HEK293 (cell line): Measurements from ENCODE around the gene KDELR1.

Source experiments
- GLIS2 ChIP-seq: fragments of 450-650 bp; formaldehyde crosslinking; IDR thresholded peaks from 2 replicates; pipeline ENCODE4 v1.5.1; 2016; ENCODE audit warnings: missing biosample characterization, missing genetic modification characterization
- HOXC10 ChIP-seq: sonication (generic); formaldehyde crosslinking; IDR thresholded peaks from 2 replicates; pipeline ENCODE4 v1.8.1; 2023; ENCODE audit warnings: mild to moderate bottlenecking, missing genetic modification reagents
- KLF8 ChIP-seq: fragments of 450-650 bp; formaldehyde crosslinking; IDR thresholded peaks from 2 replicates; pipeline ENCODE4 v1.5.1; 2016; ENCODE audit warnings: missing biosample characterization, missing genetic modification characterization
- KLF9 ChIP-seq: fragments of 450-650 bp; formaldehyde crosslinking; IDR thresholded peaks from 2 replicates; pipeline ENCODE4 v1.5.1; 2016; ENCODE audit warnings: missing biosample characterization, missing genetic modification characterization, low read depth
- MEIS1 ChIP-seq: sonication (generic); formaldehyde crosslinking; IDR thresholded peaks from 2 replicates; pipeline ENCODE4 v1.8.1; 2022; ENCODE audit warnings: missing genetic modification reagents, mild to moderate bottlenecking, borderline replicate concordance
- OVOL3 ChIP-seq: fragments of 450-650 bp; formaldehyde crosslinking; IDR thresholded peaks from 2 replicates; pipeline ENCODE4 v1.5.1; 2016; ENCODE audit warnings: missing biosample characterization, missing genetic modification characterization
- REST ChIP-seq: fragments of 450-650 bp; formaldehyde crosslinking; IDR thresholded peaks from 2 replicates; pipeline ENCODE4 v1.5.1; 2016; ENCODE audit warnings: missing biosample characterization, missing genetic modification characterization
- SP3 ChIP-seq: fragments of 450-650 bp; formaldehyde crosslinking; IDR thresholded peaks from 2 replicates; pipeline ENCODE4 v1.5.1; 2016; ENCODE audit warnings: missing biosample characterization, missing genetic modification characterization
- SP7 ChIP-seq: fragments of 450-650 bp; formaldehyde crosslinking; IDR thresholded peaks from 2 replicates; pipeline ENCODE4 v1.5.1; 2016; ENCODE audit warnings: missing biosample characterization, missing genetic modification characterization
- TRIM28 ChIP-seq: IDR thresholded peaks from 2 replicates; pipeline ENCODE4 v1.6.1; 2011; ENCODE audit warnings: low read length, control low read depth, borderline replicate concordance
- ZNF10 ChIP-seq: fragments of 450-650 bp; formaldehyde crosslinking; IDR thresholded peaks from 2 replicates; pipeline ENCODE4 v1.5.1; 2017; ENCODE audit warnings: missing biosample characterization, missing genetic modification characterization
- ZNF114 ChIP-seq: fragments of 450-650 bp; formaldehyde crosslinking; IDR thresholded peaks from 2 replicates; pipeline ENCODE4 v1.5.0; 2017; ENCODE audit warnings: missing biosample characterization, missing genetic modification characterization
- ZNF19 ChIP-seq: fragments of 450-650 bp; formaldehyde crosslinking; IDR thresholded peaks from 2 replicates; pipeline ENCODE4; 2016; ENCODE audit warnings: missing biosample characterization, missing genetic modification characterization, low read depth
- ZNF214 ChIP-seq: fragments of 450-650 bp; formaldehyde crosslinking; IDR thresholded peaks from 2 replicates; pipeline ENCODE4 v1.5.1; 2017; ENCODE audit warnings: missing biosample characterization, mild to moderate bottlenecking, missing genetic modification characterization, borderline replicate concordance
- ZNF24 ChIP-seq: fragments of 450-650 bp; formaldehyde crosslinking; IDR thresholded peaks from 2 replicates; pipeline ENCODE4 v1.5.1; 2016; ENCODE audit warnings: missing biosample characterization, missing genetic modification characterization
- ZNF302 ChIP-seq: fragments of 450-650 bp; formaldehyde crosslinking; IDR thresholded peaks from 2 replicates; pipeline ENCODE4 v1.5.1; 2016; ENCODE audit warnings: missing biosample characterization, missing genetic modification characterization, low read depth
- ZNF423 ChIP-seq: fragments of 450-650 bp; formaldehyde crosslinking; IDR thresholded peaks from 2 replicates; pipeline ENCODE4 v1.5.1; 2016; ENCODE audit warnings: missing biosample characterization, missing genetic modification characterization
- ZNF561 ChIP-seq: fragments of 450-650 bp; IDR thresholded peaks from 2 replicates; pipeline ENCODE4 v1.5.1; 2018; ENCODE audit warnings: missing biosample characterization, missing genetic modification characterization, borderline replicate concordance
- ZNF654 ChIP-seq: fragments of 450-650 bp; formaldehyde crosslinking; IDR thresholded peaks from 2 replicates; pipeline ENCODE4 v1.5.1; 2016; ENCODE audit warnings: low read depth, missing biosample characterization, missing genetic modification characterization
- ZNF76 ChIP-seq: fragments of 450-650 bp; formaldehyde crosslinking; IDR thresholded peaks from 2 replicates; pipeline ENCODE4; 2016; ENCODE audit warnings: low read depth, missing biosample characterization, missing genetic modification characterization, borderline replicate concordance
- ZSCAN30 ChIP-seq: fragments of 450-650 bp; IDR thresholded peaks from 2 replicates; pipeline ENCODE4 v1.5.1; 2018; ENCODE audit warnings: missing biosample characterization, mild to moderate bottlenecking, missing genetic modification characterization, moderate library complexity
- TF ChIP-seq, protein P1 (sequence below): fragments of 450-650 bp; formaldehyde crosslinking; IDR thresholded peaks from 2 replicates; pipeline ENCODE4 v1.5.1; 2016; ENCODE audit warnings: missing biosample characterization, missing genetic modification characterization
- TF ChIP-seq, protein P2 (sequence below): fragments of 450-650 bp; formaldehyde crosslinking; IDR thresholded peaks from 2 replicates; pipeline ENCODE4 v1.5.1; 2016; ENCODE audit warnings: missing biosample characterization, missing genetic modification characterization
- TF ChIP-seq, protein P3 (sequence below): fragments of 450-650 bp; formaldehyde crosslinking; IDR thresholded peaks from 2 replicates; pipeline ENCODE4 v1.5.1; 2016; ENCODE audit warnings: missing biosample characterization, missing genetic modification characterization, low read depth
- TF ChIP-seq, protein P4 (sequence below): fragments of 450-650 bp; formaldehyde crosslinking; IDR thresholded peaks from 2 replicates; pipeline ENCODE4 v1.5.1; 2016; ENCODE audit warnings: missing biosample characterization, missing genetic modification characterization

KDELR1 gene

GRCh38 chr19:48332662-48333466, 58.5 kb downstream of the KDELR1 start (continued):
- TF ChIP-seq ZNF76 (tag by site-specific recombination) (no peak), REST (tag by site-specific recombination) (no peak), SP7 (tag by site-specific recombination) (peak; percentile 88; the same call in 1 of the 2 replicates), KLF8 (peak; percentile 22; the same call in 1 of the 2 replicates), ZNF654 (tag by site-specific recombination) (no peak), ZNF561 (tag by site-specific recombination) (peak; percentile 22; the same call in 1 of the 2 replicates), HOXC10 (CRISPR knock-in tag) (peak; percentile 49; the same call in 1 of the 2 replicates), ZNF10 (peak; percentile 5; the same call in 1 of the 2 replicates), ZNF423 (tag by site-specific recombination) (no peak), ZNF114 (tag by site-specific recombination) (no peak), SP3 (tag by site-specific recombination) (peak; percentile 87), MEIS1 (CRISPR knock-in tag) (no peak), KLF9 (tag by site-specific recombination) (peak; percentile 64), ZNF24 (peak; percentile 62), ZNF19 (tag by site-specific recombination) (no peak), ZSCAN30 (tag by site-specific recombination) (peak; percentile 78), ZNF214 (tag by site-specific recombination) (no peak), GLIS2 (peak; percentile 75), ZNF302 (tag by site-specific recombination) (no peak), TRIM28 (peak; percentile 74), OVOL3 (peak; percentile 83; the same call in 1 of the 2 replicates)
- TF ChIP-seq, protein P1, sequence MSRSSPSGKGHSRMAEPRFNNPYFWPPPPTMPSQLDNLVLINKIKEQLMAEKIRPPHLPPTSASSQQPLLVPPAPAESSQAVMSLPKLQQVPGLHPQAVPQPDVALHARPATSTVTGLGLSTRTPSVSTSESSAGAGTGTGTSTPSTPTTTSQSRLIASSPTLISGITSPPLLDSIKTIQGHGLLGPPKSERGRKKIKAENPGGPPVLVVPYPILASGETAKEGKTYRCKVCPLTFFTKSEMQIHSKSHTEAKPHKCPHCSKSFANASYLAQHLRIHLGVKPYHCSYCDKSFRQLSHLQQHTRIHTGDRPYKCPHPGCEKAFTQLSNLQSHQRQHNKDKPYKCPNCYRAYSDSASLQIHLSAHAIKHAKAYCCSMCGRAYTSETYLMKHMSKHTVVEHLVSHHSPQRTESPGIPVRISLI (tag by site-specific recombination), result no peak
- TF ChIP-seq, protein P2, sequence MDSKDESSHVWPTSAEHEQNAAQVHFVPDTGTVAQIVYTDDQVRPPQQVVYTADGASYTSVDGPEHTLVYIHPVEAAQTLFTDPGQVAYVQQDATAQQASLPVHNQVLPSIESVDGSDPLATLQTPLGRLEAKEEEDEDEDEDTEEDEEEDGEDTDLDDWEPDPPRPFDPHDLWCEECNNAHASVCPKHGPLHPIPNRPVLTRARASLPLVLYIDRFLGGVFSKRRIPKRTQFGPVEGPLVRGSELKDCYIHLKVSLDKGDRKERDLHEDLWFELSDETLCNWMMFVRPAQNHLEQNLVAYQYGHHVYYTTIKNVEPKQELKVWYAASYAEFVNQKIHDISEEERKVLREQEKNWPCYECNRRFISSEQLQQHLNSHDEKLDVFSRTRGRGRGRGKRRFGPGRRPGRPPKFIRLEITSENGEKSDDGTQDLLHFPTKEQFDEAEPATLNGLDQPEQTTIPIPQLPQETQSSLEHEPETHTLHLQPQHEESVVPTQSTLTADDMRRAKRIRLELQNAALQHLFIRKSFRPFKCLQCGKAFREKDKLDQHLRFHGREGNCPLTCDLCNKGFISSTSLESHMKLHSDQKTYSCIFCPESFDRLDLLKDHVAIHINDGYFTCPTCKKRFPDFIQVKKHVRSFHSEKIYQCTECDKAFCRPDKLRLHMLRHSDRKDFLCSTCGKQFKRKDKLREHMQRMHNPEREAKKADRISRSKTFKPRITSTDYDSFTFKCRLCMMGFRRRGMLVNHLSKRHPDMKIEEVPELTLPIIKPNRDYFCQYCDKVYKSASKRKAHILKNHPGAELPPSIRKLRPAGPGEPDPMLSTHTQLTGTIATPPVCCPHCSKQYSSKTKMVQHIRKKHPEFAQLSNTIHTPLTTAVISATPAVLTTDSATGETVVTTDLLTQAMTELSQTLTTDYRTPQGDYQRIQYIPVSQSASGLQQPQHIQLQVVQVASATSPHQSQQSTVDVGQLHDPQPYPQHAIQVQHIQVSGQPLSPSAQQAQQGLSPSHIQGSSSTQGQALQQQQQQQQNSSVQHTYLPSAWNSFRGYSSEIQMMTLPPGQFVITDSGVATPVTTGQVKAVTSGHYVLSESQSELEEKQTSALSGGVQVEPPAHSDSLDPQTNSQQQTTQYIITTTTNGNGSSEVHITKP (tag by site-specific recombination), result peak; percentile 78
- TF ChIP-seq, protein P3, sequence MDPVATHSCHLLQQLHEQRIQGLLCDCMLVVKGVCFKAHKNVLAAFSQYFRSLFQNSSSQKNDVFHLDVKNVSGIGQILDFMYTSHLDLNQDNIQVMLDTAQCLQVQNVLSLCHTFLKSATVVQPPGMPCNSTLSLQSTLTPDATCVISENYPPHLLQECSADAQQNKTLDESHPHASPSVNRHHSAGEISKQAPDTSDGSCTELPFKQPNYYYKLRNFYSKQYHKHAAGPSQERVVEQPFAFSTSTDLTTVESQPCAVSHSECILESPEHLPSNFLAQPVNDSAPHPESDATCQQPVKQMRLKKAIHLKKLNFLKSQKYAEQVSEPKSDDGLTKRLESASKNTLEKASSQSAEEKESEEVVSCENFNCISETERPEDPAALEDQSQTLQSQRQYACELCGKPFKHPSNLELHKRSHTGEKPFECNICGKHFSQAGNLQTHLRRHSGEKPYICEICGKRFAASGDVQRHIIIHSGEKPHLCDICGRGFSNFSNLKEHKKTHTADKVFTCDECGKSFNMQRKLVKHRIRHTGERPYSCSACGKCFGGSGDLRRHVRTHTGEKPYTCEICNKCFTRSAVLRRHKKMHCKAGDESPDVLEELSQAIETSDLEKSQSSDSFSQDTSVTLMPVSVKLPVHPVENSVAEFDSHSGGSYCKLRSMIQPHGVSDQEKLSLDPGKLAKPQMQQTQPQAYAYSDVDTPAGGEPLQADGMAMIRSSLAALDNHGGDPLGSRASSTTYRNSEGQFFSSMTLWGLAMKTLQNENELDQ, result no peak
- TF ChIP-seq, protein P4, sequence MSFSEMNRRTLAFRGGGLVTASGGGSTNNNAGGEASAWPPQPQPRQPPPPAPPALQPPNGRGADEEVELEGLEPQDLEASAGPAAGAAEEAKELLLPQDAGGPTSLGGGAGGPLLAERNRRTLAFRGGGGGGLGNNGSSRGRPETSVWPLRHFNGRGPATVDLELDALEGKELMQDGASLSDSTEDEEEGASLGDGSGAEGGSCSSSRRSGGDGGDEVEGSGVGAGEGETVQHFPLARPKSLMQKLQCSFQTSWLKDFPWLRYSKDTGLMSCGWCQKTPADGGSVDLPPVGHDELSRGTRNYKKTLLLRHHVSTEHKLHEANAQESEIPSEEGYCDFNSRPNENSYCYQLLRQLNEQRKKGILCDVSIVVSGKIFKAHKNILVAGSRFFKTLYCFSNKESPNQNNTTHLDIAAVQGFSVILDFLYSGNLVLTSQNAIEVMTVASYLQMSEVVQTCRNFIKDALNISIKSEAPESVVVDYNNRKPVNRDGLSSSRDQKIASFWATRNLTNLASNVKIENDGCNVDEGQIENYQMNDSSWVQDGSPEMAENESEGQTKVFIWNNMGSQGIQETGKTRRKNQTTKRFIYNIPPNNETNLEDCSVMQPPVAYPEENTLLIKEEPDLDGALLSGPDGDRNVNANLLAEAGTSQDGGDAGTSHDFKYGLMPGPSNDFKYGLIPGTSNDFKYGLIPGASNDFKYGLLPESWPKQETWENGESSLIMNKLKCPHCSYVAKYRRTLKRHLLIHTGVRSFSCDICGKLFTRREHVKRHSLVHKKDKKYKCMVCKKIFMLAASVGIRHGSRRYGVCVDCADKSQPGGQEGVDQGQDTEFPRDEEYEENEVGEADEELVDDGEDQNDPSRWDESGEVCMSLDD (tag by site-specific recombination), result no peak; the same call in 1 of the 2 replicates
